Mesenchymal stem cell (in vitro differentiated cells and primary cell): ENCODE results near the gene CASQ2.

Experiments used
- DNase-seq: peaks from one replicate; pipeline ENCODE4 v3.0.0-alpha.2; 2013
- H2AFZ ChIP-seq: one replicate; pipeline ENCODE4 v1.6.1; 2013; ENCODE audit warnings: low read depth, mild to moderate bottlenecking, control low read depth, inconsistent platforms, low read length, moderate library complexity
- H2AK5ac ChIP-seq: 2 replicates; pipeline ENCODE4 v1.6.1; 2013; ENCODE audit warnings: low read length, moderate library complexity, mild to moderate bottlenecking, inconsistent platforms; ENCODE audit not compliant: severe bottlenecking
- H2BK120ac ChIP-seq: one replicate; pipeline ENCODE4 v1.6.1; 2013; ENCODE audit warnings: low read depth, mild to moderate bottlenecking, inconsistent platforms, low read length, moderate library complexity
- H2BK12ac ChIP-seq, 2 experiments: one replicate each; pipeline ENCODE4 v1.6.1; 2013; ENCODE audit warnings: inconsistent platforms in 2 of 2, low read length in 2 of 2, mild to moderate bottlenecking in 2 of 2, moderate library complexity in 2 of 2, control low read depth in 1 of 2
- H2BK15ac ChIP-seq: one replicate; pipeline ENCODE4 v1.6.1; 2013; ENCODE audit warnings: mild to moderate bottlenecking, low read depth, inconsistent platforms; ENCODE audit not compliant: poor library complexity, severe bottlenecking
- H2BK5ac ChIP-seq: 2 replicates; pipeline ENCODE4 v1.6.1; 2013; ENCODE audit warnings: low read depth, mild to moderate bottlenecking, low read length, control low read depth, inconsistent platforms; ENCODE audit not compliant: poor library complexity, severe bottlenecking
- H3K14ac ChIP-seq, 2 experiments: one replicate each; pipeline ENCODE4 v1.6.1; 2013; ENCODE audit warnings: inconsistent platforms in 2 of 2, low read length in 2 of 2, control low read depth in 1 of 2, mild to moderate bottlenecking in 1 of 2, moderate library complexity in 1 of 2
- H3K18ac ChIP-seq, 2 experiments: one replicate each; pipeline ENCODE4 v1.6.1; 2013; ENCODE audit warnings: inconsistent platforms in 2 of 2, low read length in 2 of 2, control low read depth in 1 of 2, low read depth in 1 of 2, mild to moderate bottlenecking in 1 of 2
- H3K23ac ChIP-seq, 2 experiments: one replicate each; pipeline ENCODE4 v1.6.1; 2013; ENCODE audit warnings: inconsistent platforms in 2 of 2, low read length in 2 of 2, mild to moderate bottlenecking in 2 of 2, moderate library complexity in 2 of 2, control low read depth in 1 of 2
- H3K27ac ChIP-seq: 2 replicates; pipeline ENCODE4 v1.5.1; 2013; ENCODE audit warnings: mild to moderate bottlenecking, moderate library complexity, low read length, control low read depth, inconsistent platforms; ENCODE audit not compliant: poor library complexity, severe bottlenecking
- H3K27me3 ChIP-seq, 2 experiments: 2 replicates each; pipeline versions ENCODE4 v1.6.1 to v1.7.0; 2013; ENCODE audit warnings: low read length in 2 of 2, mild to moderate bottlenecking in 2 of 2, moderate library complexity in 2 of 2, control low read depth in 1 of 2, inconsistent platforms in 1 of 2; ENCODE audit not compliant: control insufficient read depth in 1 of 2, insufficient read depth in 1 of 2
- H3K36me3 ChIP-seq, 2 experiments: 2 replicates each; pipeline versions ENCODE4 v1.6.1 to v1.7.0; 2013; ENCODE audit warnings: low read length in 2 of 2, control low read depth in 1 of 2, inconsistent platforms in 1 of 2, low read depth in 1 of 2, mild to moderate bottlenecking in 1 of 2; ENCODE audit not compliant: insufficient read depth in 2 of 2, control insufficient read depth in 1 of 2
- H3K4ac ChIP-seq, 2 experiments: one replicate each; pipeline ENCODE4 v1.6.1; 2013; ENCODE audit warnings: inconsistent platforms in 2 of 2, low read length in 2 of 2, mild to moderate bottlenecking in 2 of 2, moderate library complexity in 2 of 2, control low read depth in 1 of 2, low read depth in 1 of 2
- H3K4me1 ChIP-seq: 2 replicates; pipeline ENCODE4 v1.6.1; 2013; ENCODE audit warnings: low read depth, low read length, control low read depth; ENCODE audit not compliant: control insufficient read depth, insufficient read depth
- H3K4me2 ChIP-seq: 2 replicates; pipeline ENCODE4 v1.6.1; 2013; ENCODE audit warnings: low read length, mild to moderate bottlenecking, inconsistent platforms; ENCODE audit not compliant: poor library complexity, severe bottlenecking
- H3K4me3 ChIP-seq, 2 experiments: 2 replicates each; pipeline versions ENCODE4 v1.5.1 to v1.7.0; 2013; ENCODE audit warnings: low read length in 2 of 2, mild to moderate bottlenecking in 2 of 2, control low read depth in 1 of 2, low read depth in 1 of 2; ENCODE audit not compliant: insufficient read depth in 1 of 2
- H3K79me1 ChIP-seq: replicated peaks from 2 replicates; pipeline ENCODE4 v1.6.1; 2013; ENCODE audit warnings: mild to moderate bottlenecking, control low read depth, low read length, inconsistent platforms; ENCODE audit not compliant: poor library complexity, severe bottlenecking
- H3K9ac ChIP-seq: 2 replicates; pipeline ENCODE4 v1.7.0; 2013; ENCODE audit warnings: mild to moderate bottlenecking, low read length, moderate library complexity
- H3K9me3 ChIP-seq: 2 replicates; pipeline ENCODE4 v1.7.0; 2013; ENCODE audit warnings: mild to moderate bottlenecking, low read length; ENCODE audit not compliant: control insufficient read depth
- H4K8ac ChIP-seq: one replicate; pipeline ENCODE4 v1.6.1; 2013; ENCODE audit warnings: inconsistent platforms, mild to moderate bottlenecking, low read length, moderate library complexity
- H4K91ac ChIP-seq: one replicate; pipeline ENCODE4 v1.6.1; 2013; ENCODE audit warnings: mild to moderate bottlenecking, low read length, inconsistent platforms
- WGBS: methylation state at CpG from one replicate; pipeline ENCODE4 v1.1.7; 2013; ENCODE audit warnings: mixed read lengths; 5-methylcytosine and 5-hydroxymethylcytosine counted together

CASQ2 gene

DNA sequence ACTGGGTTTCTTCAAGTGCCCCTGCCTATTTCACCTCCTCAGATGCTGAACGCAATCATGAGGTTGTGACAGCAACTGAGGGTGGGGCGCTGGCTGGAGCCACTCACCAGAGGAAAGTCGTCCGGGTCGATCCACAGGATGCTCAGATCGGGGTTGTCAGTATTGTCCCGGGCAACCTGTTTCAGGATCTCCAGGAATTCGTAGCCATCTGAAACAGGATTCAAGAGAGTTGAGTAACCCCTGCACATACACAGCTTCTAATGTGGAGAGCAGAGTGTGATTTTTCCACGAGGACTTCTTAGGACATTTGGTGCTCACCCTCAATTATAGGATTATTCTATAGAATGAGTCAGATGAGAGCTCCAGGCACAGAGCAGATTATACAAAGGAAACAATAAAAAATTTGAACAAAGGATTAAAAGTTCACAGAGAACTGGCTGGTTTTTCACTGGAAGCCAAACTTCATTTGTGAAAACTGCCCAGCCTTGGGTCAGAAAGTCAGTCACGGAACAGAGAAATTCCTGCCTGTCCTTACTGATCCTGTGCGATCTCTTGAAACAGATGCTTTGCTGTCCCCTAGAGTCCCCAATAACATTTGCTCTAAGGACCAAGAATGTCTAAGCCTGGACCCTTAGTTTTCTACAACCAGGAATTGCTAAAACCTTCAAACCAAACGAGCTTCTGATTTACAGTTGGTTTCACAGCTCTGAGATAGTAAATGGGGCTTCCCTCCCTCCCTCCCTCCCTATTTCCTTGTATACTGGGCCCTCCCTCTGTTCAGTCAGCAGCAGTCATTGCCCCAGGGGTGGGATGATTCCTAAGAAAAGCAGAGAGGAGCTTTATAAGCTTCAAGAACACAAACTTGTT is 63.2 kb downstream of the CASQ2 start:
- no peak overlapping the region for H2BK15ac ChIP-seq
- no peak overlapping the region for H2AFZ ChIP-seq
- H2BK12ac ChIP-seq, result no peak overlapping the region
- H3K14ac ChIP-seq, result no peak overlapping the region
- H3K4me1 ChIP-seq, result no peaks in the 10 kb centered on the region
- H2AK5ac ChIP-seq, result no peak overlapping the region
- no peaks in the 10 kb centered on the region for H3K79me1 ChIP-seq
- no peak for DNase-seq
- H3K4me3 ChIP-seq, result no peak overlapping the region
- H3K4me2 ChIP-seq, result no peak overlapping the region
- no peak overlapping the region for H4K8ac ChIP-seq
- no peak overlapping the region for H4K91ac ChIP-seq
- no peak overlapping the region for H3K23ac ChIP-seq
- no peak overlapping the region for H3K4ac ChIP-seq
- H3K9ac ChIP-seq, result no peak overlapping the region
- H3K27me3 ChIP-seq, result peaks cover 10 to 28% of the 10 kb centered on the region in 2 experiments
- H2BK120ac ChIP-seq, result no peak overlapping the region
- H2BK5ac ChIP-seq, result peak overlapping the region; percentile 36
- 84% methylated on average over 10 of the region's 12 CpGs for WGBS
- no peak overlapping the region for H3K27ac ChIP-seq
- H3K36me3 ChIP-seq, result no peaks in the 10 kb centered on the region
- no peaks in the 10 kb centered on the region for H3K9me3 ChIP-seq
- H3K18ac ChIP-seq, result no peak overlapping the region

DNA sequence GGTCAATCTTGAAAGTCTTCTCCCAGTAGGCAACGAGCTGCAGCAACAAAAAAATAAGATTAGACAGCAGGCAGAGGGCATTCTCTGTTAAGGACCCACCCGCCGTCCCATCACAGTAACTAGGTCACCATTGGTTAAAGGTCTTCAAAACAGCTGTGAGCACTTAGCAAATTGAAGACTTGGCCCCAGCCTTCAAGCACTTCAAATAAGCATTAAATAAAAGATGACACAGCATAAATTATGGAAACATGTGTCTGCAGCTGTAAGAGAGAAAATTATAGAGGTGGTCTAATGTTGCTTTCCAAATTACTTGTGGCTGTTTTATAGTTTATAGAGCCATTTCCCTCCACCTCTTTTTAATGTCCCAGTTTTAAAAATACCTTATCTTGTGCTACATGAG is 65.6 kb downstream of the CASQ2 start:
- H3K14ac ChIP-seq, result no peak overlapping the region
- no peaks in the 10 kb centered on the region for H3K4me1 ChIP-seq
- H2BK12ac ChIP-seq, result no peak overlapping the region
- H2BK120ac ChIP-seq, result no peak overlapping the region
- 50% methylated on average over 3 of the region's 3 CpGs for WGBS
- no peaks in the 10 kb centered on the region for H3K79me1 ChIP-seq
- H2BK15ac ChIP-seq, result no peak overlapping the region
- no peak overlapping the region for H3K18ac ChIP-seq
- no peak overlapping the region for H2AK5ac ChIP-seq
- no peak overlapping the region for H3K27ac ChIP-seq
- H3K4me2 ChIP-seq, result no peak overlapping the region
- H3K27me3 ChIP-seq, result peaks cover 0 to 6% of the 10 kb centered on the region in 2 experiments
- no peak overlapping the region for H2BK5ac ChIP-seq
- H3K9me3 ChIP-seq, result no peaks in the 10 kb centered on the region
- no peak overlapping the region for H2AFZ ChIP-seq
- DNase-seq, result no peak
- no peak overlapping the region for H3K4ac ChIP-seq
- H4K91ac ChIP-seq, result no peak overlapping the region
- H3K9ac ChIP-seq, result no peak overlapping the region
- H3K23ac ChIP-seq, result no peak overlapping the region
- no peak overlapping the region for H4K8ac ChIP-seq
- H3K36me3 ChIP-seq, result no peaks in the 10 kb centered on the region
- no peak overlapping the region for H3K4me3 ChIP-seq

DNA sequence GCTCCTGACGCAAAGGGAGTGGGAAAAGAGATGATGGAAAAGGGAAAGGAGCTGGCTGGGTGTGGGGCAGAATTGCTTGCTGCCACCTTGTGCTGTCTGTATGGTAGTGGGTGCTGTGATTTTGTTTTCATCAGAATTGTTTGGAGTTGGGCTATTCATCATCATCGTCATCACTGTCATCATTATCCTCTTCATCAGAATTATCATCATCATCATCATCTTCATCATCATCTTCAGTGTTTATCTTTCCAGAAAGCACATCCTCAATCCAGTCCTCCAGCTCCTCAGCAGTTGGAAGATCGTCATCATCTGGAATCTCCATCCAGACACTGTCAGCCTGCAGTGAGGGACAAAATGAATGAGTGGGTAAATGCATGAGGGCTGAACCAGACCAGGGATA is 67.4 kb downstream of the CASQ2 start:
- no peak overlapping the region for H2BK15ac ChIP-seq
- H2AFZ ChIP-seq, result no peak overlapping the region
- no peaks in the 10 kb centered on the region for H3K27me3 ChIP-seq
- H4K91ac ChIP-seq, result no peak overlapping the region
- no peak overlapping the region for H3K23ac ChIP-seq
- no peak overlapping the region for H3K18ac ChIP-seq
- no peak overlapping the region for H3K4me2 ChIP-seq
- no peaks in the 10 kb centered on the region for H3K79me1 ChIP-seq
- H2BK5ac ChIP-seq, result no peak overlapping the region
- 85% methylated on average over 3 of the region's 3 CpGs for WGBS
- no peak overlapping the region for H2BK12ac ChIP-seq
- no peak overlapping the region for H2AK5ac ChIP-seq
- no peak overlapping the region for H2BK120ac ChIP-seq
- H3K4me3 ChIP-seq, result no peak overlapping the region
- no peak overlapping the region for H3K4ac ChIP-seq
- no peak overlapping the region for H3K9ac ChIP-seq
- no peak overlapping the region for H3K14ac ChIP-seq
- H3K9me3 ChIP-seq, result no peaks in the 10 kb centered on the region
- no peaks in the 10 kb centered on the region for H3K4me1 ChIP-seq
- DNase-seq, result no peak
- H3K27ac ChIP-seq, result no peak overlapping the region
- H4K8ac ChIP-seq, result no peak overlapping the region
- no peaks in the 10 kb centered on the region for H3K36me3 ChIP-seq

- Histone ChIP-seq H3K27ac (no peak overlapping the region), H3K23ac (no peak overlapping the region)
Measured at GRCh38 chr1:115697619-115698018, 70.9 kb downstream of the CASQ2 start.

More at GRCh38 chr1:115697619-115698018, 70.9 kb downstream of the CASQ2 start:
- no peak for DNase-seq
- Histone ChIP-seq H3K9ac (no peak overlapping the region), H2BK12ac (no peak overlapping the region), H3K27me3 (no peaks in the 10 kb centered on the region), H4K8ac (no peak overlapping the region), H3K4me2 (no peak overlapping the region), H3K4me3 (no peak overlapping the region), H3K4me1 (no peaks in the 10 kb centered on the region), H4K91ac (no peak overlapping the region), H3K18ac (no peak overlapping the region), H3K9me3 (no peaks in the 10 kb centered on the region), H3K36me3 (peaks cover under 1 to 7% of the 10 kb centered on the region in 2 experiments), H2BK5ac (no peak overlapping the region), H2BK120ac (no peak overlapping the region), H2AK5ac (no peak overlapping the region), H2AFZ (no peak overlapping the region), H2BK15ac (no peak overlapping the region), H3K4ac (no peak overlapping the region), H3K14ac (no peak overlapping the region), H3K79me1 (no peaks in the 10 kb centered on the region)
- WGBS, result 94% methylated on average over 1 of the region's 1 CpG
